Measurements from ENCODE around the gene PACSIN3.

DNA sequence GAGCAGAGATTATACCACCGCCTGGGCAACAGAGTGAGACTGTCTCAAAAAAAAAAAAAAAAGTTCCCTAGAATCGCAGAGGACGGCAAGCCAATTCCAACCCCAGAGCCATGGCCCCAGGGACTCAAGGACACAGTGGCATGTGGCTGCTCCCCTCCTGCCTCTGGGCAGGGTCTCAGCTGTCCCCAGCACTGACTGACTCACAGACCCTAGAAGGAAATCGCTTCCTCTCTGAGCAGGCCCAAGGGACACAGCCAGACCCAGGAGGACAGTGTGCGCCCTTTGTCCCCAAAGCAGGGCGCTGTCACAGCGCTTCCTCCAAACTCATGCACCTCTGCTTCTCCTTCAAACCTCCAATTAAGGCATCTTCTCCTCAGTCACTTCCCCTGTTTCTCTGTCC, 2.3 kb downstream of the PACSIN3 start:
- TF ChIP-seq, protein P1, sequence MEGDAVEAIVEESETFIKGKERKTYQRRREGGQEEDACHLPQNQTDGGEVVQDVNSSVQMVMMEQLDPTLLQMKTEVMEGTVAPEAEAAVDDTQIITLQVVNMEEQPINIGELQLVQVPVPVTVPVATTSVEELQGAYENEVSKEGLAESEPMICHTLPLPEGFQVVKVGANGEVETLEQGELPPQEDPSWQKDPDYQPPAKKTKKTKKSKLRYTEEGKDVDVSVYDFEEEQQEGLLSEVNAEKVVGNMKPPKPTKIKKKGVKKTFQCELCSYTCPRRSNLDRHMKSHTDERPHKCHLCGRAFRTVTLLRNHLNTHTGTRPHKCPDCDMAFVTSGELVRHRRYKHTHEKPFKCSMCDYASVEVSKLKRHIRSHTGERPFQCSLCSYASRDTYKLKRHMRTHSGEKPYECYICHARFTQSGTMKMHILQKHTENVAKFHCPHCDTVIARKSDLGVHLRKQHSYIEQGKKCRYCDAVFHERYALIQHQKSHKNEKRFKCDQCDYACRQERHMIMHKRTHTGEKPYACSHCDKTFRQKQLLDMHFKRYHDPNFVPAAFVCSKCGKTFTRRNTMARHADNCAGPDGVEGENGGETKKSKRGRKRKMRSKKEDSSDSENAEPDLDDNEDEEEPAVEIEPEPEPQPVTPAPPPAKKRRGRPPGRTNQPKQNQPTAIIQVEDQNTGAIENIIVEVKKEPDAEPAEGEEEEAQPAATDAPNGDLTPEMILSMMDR (conservative IDR thresholded peaks at IDR 0.05): no peak
- TF ChIP-seq EZH2 (IDR thresholded peaks at IDR 0.05; ENCODE audit: low read depth): no peak
